Fibroblast of lung (primary cell): Measurements from ENCODE around the gene JPH3.

ENCODE experiments used
- EZH2 ChIP-seq: IDR thresholded peaks from 2 replicates; pipeline ENCODE4 v1.5.1; 2012; ENCODE audit warnings: low read length, control low read depth, mild to moderate bottlenecking; ENCODE audit errors: missing control alignments
- TF ChIP-seq, protein P1 (sequence below), 2 donors: IDR thresholded peaks in 1 of 2; conservative IDR thresholded peaks in 1 of 2; 1 replicate in 1 of 2; 2 replicates in 1 of 2; pipeline ENCODE4 v1.5.1; 2011 to 2012; ENCODE audit warnings: low read length in 2 of 2, control low read depth in 1 of 2, inconsistent platforms in 1 of 2, low read depth in 1 of 2, mild to moderate bottlenecking in 1 of 2

DNA sequence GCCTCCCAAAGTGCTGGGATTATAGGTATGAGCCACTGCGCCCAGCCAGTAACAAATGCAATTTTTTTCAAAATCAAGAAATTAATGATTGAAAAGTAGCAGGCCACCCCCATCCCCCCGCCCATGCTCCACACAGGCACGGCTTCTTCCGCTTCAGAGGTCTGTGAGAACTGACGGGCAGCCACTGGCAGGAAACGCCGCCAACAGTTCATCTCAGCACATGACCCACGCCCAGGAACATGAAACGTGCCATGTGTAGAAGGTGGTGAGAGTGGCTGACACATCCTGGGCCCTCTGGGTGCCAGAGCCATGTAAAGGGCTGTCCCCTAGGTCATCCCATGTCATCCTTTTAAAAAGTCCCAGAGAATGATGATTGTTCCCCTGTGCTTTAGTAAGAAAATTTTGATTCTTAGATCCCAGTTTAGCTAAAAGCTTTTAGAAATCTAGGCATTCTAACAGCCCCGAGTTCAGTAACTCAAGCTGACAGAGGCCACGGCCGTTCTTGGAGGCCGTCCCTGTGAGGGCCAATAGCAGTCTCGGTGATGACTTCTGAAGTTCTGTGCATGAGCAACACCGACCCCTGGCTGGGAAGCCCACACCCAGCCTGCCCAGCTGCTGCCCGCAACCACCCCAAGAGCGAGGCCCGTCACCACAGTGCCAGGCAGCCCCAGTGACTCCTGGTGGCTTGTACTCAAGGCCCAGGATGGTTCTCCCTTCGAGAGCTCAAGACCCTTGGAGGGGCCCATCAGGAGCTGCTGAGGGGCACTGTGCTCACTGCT, 111.3 kb downstream of the JPH3 start:
- TF ChIP-seq, protein P1, sequence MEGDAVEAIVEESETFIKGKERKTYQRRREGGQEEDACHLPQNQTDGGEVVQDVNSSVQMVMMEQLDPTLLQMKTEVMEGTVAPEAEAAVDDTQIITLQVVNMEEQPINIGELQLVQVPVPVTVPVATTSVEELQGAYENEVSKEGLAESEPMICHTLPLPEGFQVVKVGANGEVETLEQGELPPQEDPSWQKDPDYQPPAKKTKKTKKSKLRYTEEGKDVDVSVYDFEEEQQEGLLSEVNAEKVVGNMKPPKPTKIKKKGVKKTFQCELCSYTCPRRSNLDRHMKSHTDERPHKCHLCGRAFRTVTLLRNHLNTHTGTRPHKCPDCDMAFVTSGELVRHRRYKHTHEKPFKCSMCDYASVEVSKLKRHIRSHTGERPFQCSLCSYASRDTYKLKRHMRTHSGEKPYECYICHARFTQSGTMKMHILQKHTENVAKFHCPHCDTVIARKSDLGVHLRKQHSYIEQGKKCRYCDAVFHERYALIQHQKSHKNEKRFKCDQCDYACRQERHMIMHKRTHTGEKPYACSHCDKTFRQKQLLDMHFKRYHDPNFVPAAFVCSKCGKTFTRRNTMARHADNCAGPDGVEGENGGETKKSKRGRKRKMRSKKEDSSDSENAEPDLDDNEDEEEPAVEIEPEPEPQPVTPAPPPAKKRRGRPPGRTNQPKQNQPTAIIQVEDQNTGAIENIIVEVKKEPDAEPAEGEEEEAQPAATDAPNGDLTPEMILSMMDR (conservative IDR thresholded peaks at IDR 0.05 in 1 of 2, IDR thresholded peaks at IDR 0.05 in 1 of 2; ENCODE audit: low read depth in 1 of 2, low read length in 2 of 2) = no peak
- TF ChIP-seq EZH2 = no peak
